Osteoblast (primary cell): ENCODE measurements around the gene CD8B. TPM values are rescaled to one million over a fixed set of nuclear protein-coding genes. Genes with fewer than 3 reads are reported as not detected.

Experiments used
- DNase-seq: peaks from one replicate; pipeline ENCODE4 v3.0.0; 2011; ENCODE audit warnings: low spot score, mixed read lengths; ENCODE audit not compliant: insufficient read length; ENCODE audit errors: missing footprints
- H2AFZ ChIP-seq: 2 replicates; pipeline ENCODE4 v1.6.0; 2011; ENCODE audit warnings: mild to moderate bottlenecking, low read length
- H3K27ac ChIP-seq: 2 replicates; pipeline ENCODE4 v1.5.1; 2011; ENCODE audit warnings: mild to moderate bottlenecking, low read depth, low read length, moderate library complexity
- H3K27me3 ChIP-seq: 2 replicates; pipeline ENCODE4 v1.6.0; 2012; ENCODE audit warnings: mild to moderate bottlenecking, control low read depth, inconsistent platforms, low read length, moderate library complexity; ENCODE audit not compliant: insufficient read depth
- H3K36me3 ChIP-seq: 2 replicates; pipeline ENCODE4 v1.5.1; 2011; ENCODE audit warnings: mild to moderate bottlenecking, low read length, control low read depth, moderate library complexity; ENCODE audit not compliant: insufficient read depth
- H3K4me1 ChIP-seq: 2 replicates; pipeline ENCODE4 v1.5.1; 2011; ENCODE audit warnings: mild to moderate bottlenecking, low read length, control low read depth, moderate library complexity; ENCODE audit not compliant: insufficient read depth
- H3K4me2 ChIP-seq: 2 replicates; pipeline ENCODE4 v1.6.0; 2011; ENCODE audit warnings: mild to moderate bottlenecking, low read length; ENCODE audit not compliant: insufficient read depth
- H3K4me3 ChIP-seq: fragments of 200-600 bp; sonication (generic); 3 replicates; pipeline ENCODE4 v1.5.1; 2012; ENCODE audit warnings: mild to moderate bottlenecking, low read length, inconsistent platforms; ENCODE audit not compliant: insufficient read depth
- H3K79me2 ChIP-seq: 2 replicates; pipeline ENCODE4 v1.6.0; 2012; ENCODE audit warnings: mild to moderate bottlenecking, low read length, control low read depth, inconsistent platforms; ENCODE audit not compliant: insufficient read depth
- H3K9me3 ChIP-seq: 2 replicates; pipeline ENCODE4 v1.5.1; 2011; ENCODE audit warnings: low read depth, low read length, control low read depth
- H4K20me1 ChIP-seq: 2 replicates; pipeline ENCODE4 v1.6.0; 2012; ENCODE audit warnings: mild to moderate bottlenecking, low read length, control low read depth; ENCODE audit not compliant: insufficient read depth
- CTCF ChIP-seq: IDR thresholded peaks from 2 replicates; pipeline ENCODE4 v1.5.1; 2011; ENCODE audit warnings: mild to moderate bottlenecking, low read depth, low read length, moderate library complexity; ENCODE audit errors: extremely low read depth
- total RNA-seq: library from RNA; depleted of rRNA; stranded (reverse); fragments of >200 nt; gene quantifications from 2 replicates; pipeline ENCODE4 v1.2.3, GENCODE V29; 2012

CD8B gene
- total RNA-seq, 1 donor, result not detected

GRCh38 chr2:86785456-86785855 is 76.2 kb downstream of the CD8B start:
- no peak for TF ChIP-seq CTCF
- Histone ChIP-seq H3K27ac (no peak overlapping the region), H3K79me2 (no peaks in the 10 kb centered on the region), H2AFZ (no peak overlapping the region), H3K4me2 (no peak overlapping the region), H4K20me1 (no peaks in the 10 kb centered on the region), H3K4me3 (no peak overlapping the region), H3K4me1 (no peaks in the 10 kb centered on the region), H3K36me3 (no peaks in the 10 kb centered on the region), H3K27me3 (peaks cover 38% of the 10 kb centered on the region), H3K9me3 (no peaks in the 10 kb centered on the region)
- no peak for DNase-seq

- no peak for TF ChIP-seq CTCF
Measured at GRCh38 chr2:86783615-86784339, 77.9 kb downstream of the CD8B start.

GRCh38 chr2:86782748-86783147 is 78.9 kb downstream of the CD8B start:
- Histone ChIP-seq H2AFZ (no peak overlapping the region), H3K27ac (no peak overlapping the region), H3K27me3 (peaks cover 14% of the 10 kb centered on the region), H3K36me3 (no peaks in the 10 kb centered on the region), H3K4me3 (no peak overlapping the region), H3K4me1 (no peaks in the 10 kb centered on the region), H3K9me3 (no peaks in the 10 kb centered on the region), H3K79me2 (no peaks in the 10 kb centered on the region), H3K4me2 (no peak overlapping the region), H4K20me1 (no peaks in the 10 kb centered on the region)
- no peak for DNase-seq
- TF ChIP-seq CTCF, result no peak

More at GRCh38 chr2:86783615-86784339, 77.9 kb downstream of the CD8B start:
- Histone ChIP-seq H3K4me2 (no peak overlapping the region), H3K27me3 (peaks cover 21% of the 10 kb centered on the region), H3K79me2 (no peaks in the 10 kb centered on the region), H3K36me3 (no peaks in the 10 kb centered on the region), H4K20me1 (no peaks in the 10 kb centered on the region), H3K4me1 (no peaks in the 10 kb centered on the region), H3K9me3 (no peaks in the 10 kb centered on the region), H3K4me3 (no peak overlapping the region), H2AFZ (no peak overlapping the region), H3K27ac (no peak overlapping the region)
- DNase-seq, result no peak

GRCh38 chr2:86781363-86781762 is 80.3 kb downstream of the CD8B start:
- Histone ChIP-seq H3K79me2 (no peaks in the 10 kb centered on the region), H2AFZ (no peak overlapping the region), H3K4me3 (no peak overlapping the region)

More at GRCh38 chr2:86781363-86781762, 80.3 kb downstream of the CD8B start:
- H4K20me1 ChIP-seq, result no peaks in the 10 kb centered on the region
- H3K27me3 ChIP-seq, result peaks cover 8% of the 10 kb centered on the region
- no peaks in the 10 kb centered on the region for H3K4me1 ChIP-seq
- no peak for TF ChIP-seq CTCF
- H3K9me3 ChIP-seq, result no peaks in the 10 kb centered on the region
- DNase-seq, result no peak
- no peaks in the 10 kb centered on the region for H3K36me3 ChIP-seq
- H3K4me2 ChIP-seq, result no peak overlapping the region
- H3K27ac ChIP-seq, result no peak overlapping the region
